K562 (cell line): ENCODE results near the gene MCIDAS. TPM values are rescaled to one million over a fixed set of nuclear protein-coding genes. Genes with fewer than 3 reads are reported as not detected.

ENCODE experiments used
- microRNA counts: library from miRNA; unstranded; fragments of <30 nt; microRNA quantifications from one replicate; lab custom pipeline; 2016
- microRNA-seq: library from miRNA; unstranded; fragments of <30 nt; microRNA quantifications from one replicate; pipeline ENCODE4, GENCODE V29; 2018; ENCODE audit warnings: borderline microRNAs expressed
- polyA plus RNA-seq, 8 experiments: library from polyadenylated mRNA; depleted of rRNA in 4 of 8; stranded (reverse) in 5 of 8; unstranded in 3 of 8; fragments of >200 nt; fragmentation: Nextera tagmentation in 2 of 8; fragmentation: Illumina TruSeq in 1 of 8; extraction: Ambion mirVana in 2 of 8; extraction: Trizol in 1 of 8; gene quantifications; 2 replicates each; pipeline versions ENCODE4 v1.2.1 to v1.2.3, GENCODE V29; 2011 to 2014; ENCODE audit warnings: inconsistent platforms in 1 of 8, missing spikeins in 1 of 8
- small RNA-seq: library from RNA; depleted of rRNA; stranded (forward); fragments of <200 nt; gene quantifications from one replicate; pipeline ENCODE3, GENCODE V24; 2014
- total RNA-seq, 7 experiments: library from RNA; depleted of rRNA in 6 of 7; stranded (reverse); fragments of >200 nt in 6 of 7; fragmentation: Illumina TruSeq in 2 of 7; extraction: Trizol in 2 of 7; gene quantifications; 2 replicates each; pipeline versions ENCODE4 v1.2.1 to v1.2.3, GENCODE V29; 2011 to 2021; ENCODE audit warnings: low replicate concordance in 1 of 7

Gene MCIDAS
- total and polyA plus RNA-seq, 9 of the 15 experiments (the other 6 are each of a cell fraction or from before 2014, with no cell fraction given): 0.07 to 1.5 (median 0.69) TPM

MicroRNAs encoded within 50 kb of the gene (microRNA counts, 767-probe panel; counts per million panel counts)
- microRNA hsa-miR-449a (lab: Ali Mortazavi, UCI) (not detected), microRNA hsa-miR-449b-5p (lab: Ali Mortazavi, UCI) (not detected), microRNA hsa-miR-449c-5p (lab: Ali Mortazavi, UCI) (not detected)

Small RNAs within 50 kb of the gene (microRNA-seq; reads per million reads assigned to microRNA genes)
- gene MIR449A (7.3 reads per million, percentile 52 among the genes with 10 or more reads in this experiment), gene MIR449B (not detected), gene MIR449C (0.73 reads per million)

Small RNAs within 50 kb of the gene (small RNA-seq; reads per million reads assigned to genes)
- gene MIR449A (0.62 reads per million, percentile 35 among the genes with 10 or more reads in this experiment), gene MIR449B (not detected), gene MIR449C (1.5 reads per million, percentile 74 among the genes with 10 or more reads in this experiment)

Other genes starting within 250 kb of the MCIDAS start
Only the 7 nearest of the 8 such genes appear.
- not detected in 2 replicates for gene GZMK, start 203.1 kb downstream of the MCIDAS start, total RNA-seq (2014; rRNA removed)
- not detected in 2 replicates for gene GZMK, start 203.1 kb downstream of the MCIDAS start, total RNA-seq (2014; rRNA removed; fragmentation: Illumina TruSeq; extraction: Trizol)
- not detected in 2 replicates for gene GZMK, start 203.1 kb downstream of the MCIDAS start, total RNA-seq (2015; rRNA removed; fragmentation: Illumina TruSeq; extraction: Trizol)
- not detected in 2 replicates for gene GZMK, start 203.1 kb downstream of the MCIDAS start, total RNA-seq (2021)
- gene GZMK, start 203.1 kb downstream of the MCIDAS start, polyA plus RNA-seq (2011; rRNA removed): not detected in 2 replicates
- not detected in 2 replicates for gene GZMK, start 203.1 kb downstream of the MCIDAS start, polyA plus RNA-seq (2014; fragmentation: Illumina TruSeq; extraction: Trizol)
- gene GZMK, start 203.1 kb downstream of the MCIDAS start, polyA plus RNA-seq (2014; fragmentation: Nextera tagmentation; extraction: Ambion mirVana): not detected
- not detected in 2 replicates for gene GZMK, start 203.1 kb downstream of the MCIDAS start, polyA plus RNA-seq (2014; rRNA removed)
- not detected in 2 replicates for gene GZMA, start 124.7 kb downstream of the MCIDAS start, total RNA-seq (2014; rRNA removed)
- not detected in 2 replicates for gene GZMA, start 124.7 kb downstream of the MCIDAS start, total RNA-seq (2014; rRNA removed; fragmentation: Illumina TruSeq; extraction: Trizol)
- gene GZMA, start 124.7 kb downstream of the MCIDAS start, total RNA-seq (2015; rRNA removed; fragmentation: Illumina TruSeq; extraction: Trizol): not detected in 2 replicates
- gene GZMA, start 124.7 kb downstream of the MCIDAS start, total RNA-seq (2021): not detected in 2 replicates
- not detected in 2 replicates for gene GZMA, start 124.7 kb downstream of the MCIDAS start, polyA plus RNA-seq (2011; rRNA removed)
- gene GZMA, start 124.7 kb downstream of the MCIDAS start, polyA plus RNA-seq (2014; fragmentation: Illumina TruSeq; extraction: Trizol): not detected in 2 replicates
- not detected for gene GZMA, start 124.7 kb downstream of the MCIDAS start, polyA plus RNA-seq (2014; fragmentation: Nextera tagmentation; extraction: Ambion mirVana)
- not detected in 2 replicates for gene GZMA, start 124.7 kb downstream of the MCIDAS start, polyA plus RNA-seq (2014; rRNA removed)
- 0.61 and 1.7 TPM in 2 replicates for gene GPX8, start 67.1 kb downstream of the MCIDAS start, total RNA-seq (2014; rRNA removed)
- gene GPX8, start 67.1 kb downstream of the MCIDAS start, total RNA-seq (2014; rRNA removed; fragmentation: Illumina TruSeq; extraction: Trizol): 1.0 and 1.6 TPM in 2 replicates
- 1.2 and 2.1 TPM in 2 replicates for gene GPX8, start 67.1 kb downstream of the MCIDAS start, total RNA-seq (2015; rRNA removed; fragmentation: Illumina TruSeq; extraction: Trizol)
- 0.62 and 0.69 TPM in 2 replicates for gene GPX8, start 67.1 kb downstream of the MCIDAS start, total RNA-seq (2021)
- gene GPX8, start 67.1 kb downstream of the MCIDAS start, polyA plus RNA-seq (2011; rRNA removed): 0.26 and 1.3 TPM in 2 replicates
- 1.4 and 1.8 TPM in 2 replicates for gene GPX8, start 67.1 kb downstream of the MCIDAS start, polyA plus RNA-seq (2014; fragmentation: Illumina TruSeq; extraction: Trizol)
- under 1 TPM; 0.90 to 0.92 TPM for gene GPX8, start 67.1 kb downstream of the MCIDAS start, polyA plus RNA-seq (2014; fragmentation: Nextera tagmentation; extraction: Ambion mirVana)
- 0.70 and 0.73 TPM in 2 replicates for gene GPX8, start 67.1 kb downstream of the MCIDAS start, polyA plus RNA-seq (2014; rRNA removed)
- not detected in 2 replicates for gene CDC20B, start 54.1 kb downstream of the MCIDAS start, total RNA-seq (2014; rRNA removed)
- gene CDC20B, start 54.1 kb downstream of the MCIDAS start, total RNA-seq (2014; rRNA removed; fragmentation: Illumina TruSeq; extraction: Trizol): not detected in 2 replicates
- gene CDC20B, start 54.1 kb downstream of the MCIDAS start, total RNA-seq (2015; rRNA removed; fragmentation: Illumina TruSeq; extraction: Trizol): not detected in 2 replicates
- not detected in 2 replicates for gene CDC20B, start 54.1 kb downstream of the MCIDAS start, total RNA-seq (2021)
- gene CDC20B, start 54.1 kb downstream of the MCIDAS start, polyA plus RNA-seq (2011; rRNA removed): not detected in 2 replicates
- not detected in 2 replicates for gene CDC20B, start 54.1 kb downstream of the MCIDAS start, polyA plus RNA-seq (2014; fragmentation: Illumina TruSeq; extraction: Trizol)
- under 1 TPM in 1 of 2 experiments, not detected in 1; 0.04 TPM for gene CDC20B, start 54.1 kb downstream of the MCIDAS start, polyA plus RNA-seq (2014; fragmentation: Nextera tagmentation; extraction: Ambion mirVana)
- gene CDC20B, start 54.1 kb downstream of the MCIDAS start, polyA plus RNA-seq (2014; rRNA removed): not detected in 2 replicates
- 1.6 and 1.8 TPM in 2 replicates for gene CCNO, start 6.3 kb upstream of the MCIDAS start, total RNA-seq (2014; rRNA removed)
- gene CCNO, start 6.3 kb upstream of the MCIDAS start, total RNA-seq (2014; rRNA removed; fragmentation: Illumina TruSeq; extraction: Trizol): 0.16 and 0.29 TPM in 2 replicates
- gene CCNO, start 6.3 kb upstream of the MCIDAS start, total RNA-seq (2015; rRNA removed; fragmentation: Illumina TruSeq; extraction: Trizol): 0.43 and 0.45 TPM in 2 replicates
- gene CCNO, start 6.3 kb upstream of the MCIDAS start, total RNA-seq (2021): 3.1 and 3.2 TPM in 2 replicates
- gene CCNO, start 6.3 kb upstream of the MCIDAS start, polyA plus RNA-seq (2011; rRNA removed): 0.28 and 0.84 TPM in 2 replicates
- gene CCNO, start 6.3 kb upstream of the MCIDAS start, polyA plus RNA-seq (2014; fragmentation: Illumina TruSeq; extraction: Trizol): 0.25 and 0.64 TPM in 2 replicates
- gene CCNO, start 6.3 kb upstream of the MCIDAS start, polyA plus RNA-seq (2014; fragmentation: Nextera tagmentation; extraction: Ambion mirVana): under 1 TPM; 0.08 to 0.13 TPM
- 1.9 TPM in 2 replicates for gene CCNO, start 6.3 kb upstream of the MCIDAS start, polyA plus RNA-seq (2014; rRNA removed)
- gene DHX29, start 80.4 kb upstream of the MCIDAS start, total RNA-seq (2014; rRNA removed): 25.0 and 25.6 TPM in 2 replicates
- 37.0 and 45.6 TPM in 2 replicates for gene DHX29, start 80.4 kb upstream of the MCIDAS start, total RNA-seq (2014; rRNA removed; fragmentation: Illumina TruSeq; extraction: Trizol)
- gene DHX29, start 80.4 kb upstream of the MCIDAS start, total RNA-seq (2015; rRNA removed; fragmentation: Illumina TruSeq; extraction: Trizol): 36.7 and 42.1 TPM in 2 replicates
- gene DHX29, start 80.4 kb upstream of the MCIDAS start, total RNA-seq (2021): 25.2 and 26.9 TPM in 2 replicates
- gene DHX29, start 80.4 kb upstream of the MCIDAS start, polyA plus RNA-seq (2011; rRNA removed): 6.3 and 8.5 TPM in 2 replicates
- 28.4 and 31.0 TPM in 2 replicates for gene DHX29, start 80.4 kb upstream of the MCIDAS start, polyA plus RNA-seq (2014; fragmentation: Illumina TruSeq; extraction: Trizol)
- gene DHX29, start 80.4 kb upstream of the MCIDAS start, polyA plus RNA-seq (2014; fragmentation: Nextera tagmentation; extraction: Ambion mirVana): 10 to 100 TPM in 1 of 2 experiments, 1 to 10 TPM in 1; 7.5 to 12.6 TPM
- 14.0 and 20.6 TPM in 2 replicates for gene DHX29, start 80.4 kb upstream of the MCIDAS start, polyA plus RNA-seq (2014; rRNA removed)
- 113 and 193 TPM in 2 replicates for gene MTREX, start 80.7 kb upstream of the MCIDAS start, total RNA-seq (2014; rRNA removed)
- 177 and 192 TPM in 2 replicates for gene MTREX, start 80.7 kb upstream of the MCIDAS start, total RNA-seq (2014; rRNA removed; fragmentation: Illumina TruSeq; extraction: Trizol)
- 167 and 193 TPM in 2 replicates for gene MTREX, start 80.7 kb upstream of the MCIDAS start, total RNA-seq (2015; rRNA removed; fragmentation: Illumina TruSeq; extraction: Trizol)
- gene MTREX, start 80.7 kb upstream of the MCIDAS start, total RNA-seq (2021): 152 and 153 TPM in 2 replicates
- gene MTREX, start 80.7 kb upstream of the MCIDAS start, polyA plus RNA-seq (2011; rRNA removed): 72.4 and 116 TPM in 2 replicates
- gene MTREX, start 80.7 kb upstream of the MCIDAS start, polyA plus RNA-seq (2014; fragmentation: Illumina TruSeq; extraction: Trizol): 125 and 129 TPM in 2 replicates
- 100 to 1,000 TPM in 1 of 2 experiments, 10 to 100 TPM in 1; 52.9 to 101 TPM for gene MTREX, start 80.7 kb upstream of the MCIDAS start, polyA plus RNA-seq (2014; fragmentation: Nextera tagmentation; extraction: Ambion mirVana)
- gene MTREX, start 80.7 kb upstream of the MCIDAS start, polyA plus RNA-seq (2014; rRNA removed): 114 and 150 TPM in 2 replicates